Loucy (cell line): ENCODE data around the gene BRCA1.
"Not testable (repeated sequence)": the region's sequence is repeated elsewhere in the genome, so short reads cannot be mapped to it uniquely, and the experiment has no call there.

Experiments used
- H2AFZ ChIP-seq: fragments of 200-600 bp; sonication (generic); 2 replicates; pipeline ENCODE4 v1.6.0; 2016; ENCODE audit warnings: antibody characterized with exemption, mild to moderate bottlenecking, low read length, moderate library complexity
- H3F3A ChIP-seq: fragments of 200-600 bp; 2 replicates; pipeline ENCODE4 v1.6.0; 2016; ENCODE audit warnings: antibody characterized with exemption, low read depth, mild to moderate bottlenecking
- H3K27me3 ChIP-seq: fragments of 200-600 bp; sonication (generic); 2 replicates; pipeline ENCODE4 v1.6.1; 2014; ENCODE audit warnings: low read length, mild to moderate bottlenecking; ENCODE audit not compliant: insufficient read depth, poor library complexity, severe bottlenecking
- H3K36me3 ChIP-seq: fragments of 200-600 bp; sonication (generic); 2 replicates; pipeline ENCODE4 v1.6.1; 2016; ENCODE audit warnings: low read length; ENCODE audit not compliant: insufficient read depth
- H3K4me1 ChIP-seq: fragments of 200-600 bp; sonication (generic); 2 replicates; pipeline ENCODE4 v1.5.1; 2014; ENCODE audit warnings: low read length, mild to moderate bottlenecking; ENCODE audit not compliant: insufficient read depth, poor library complexity, severe bottlenecking
- H3K4me2 ChIP-seq: fragments of 200-600 bp; sonication (generic); 2 replicates; pipeline ENCODE4 v1.6.0; 2014; ENCODE audit warnings: antibody characterized with exemption, low read length, low read depth, mild to moderate bottlenecking; ENCODE audit not compliant: poor library complexity, severe bottlenecking
- H3K4me3 ChIP-seq: fragments of 200-600 bp; sonication (generic); 2 replicates; pipeline ENCODE4 v1.5.1; 2014; ENCODE audit warnings: low read length, mild to moderate bottlenecking, mixed read lengths; ENCODE audit not compliant: poor library complexity, severe bottlenecking
- H3K79me2 ChIP-seq: fragments of 200-600 bp; sonication (generic); 2 replicates; pipeline ENCODE4 v1.6.1; 2014; ENCODE audit warnings: low read length; ENCODE audit not compliant: insufficient read depth
- H3K9ac ChIP-seq: fragments of 200-600 bp; sonication (generic); 2 replicates; pipeline ENCODE4 v1.6.0; 2014; ENCODE audit warnings: mild to moderate bottlenecking, low read depth, low read length, moderate library complexity; ENCODE audit not compliant: poor library complexity, severe bottlenecking
- H3K9me2 ChIP-seq: fragments of 200-600 bp; sonication (generic); replicated peaks from 2 replicates; pipeline ENCODE4 v1.6.1; 2016; ENCODE audit warnings: low read depth, low read length, mixed read lengths
- H3K9me3 ChIP-seq: fragments of 200-600 bp; sonication (generic); 2 replicates; pipeline ENCODE4 v1.6.1; 2014; ENCODE audit warnings: mild to moderate bottlenecking, antibody characterized with exemption, low read length, low read depth; ENCODE audit not compliant: insufficient read depth
- H4K20me1 ChIP-seq: fragments of 200-600 bp; sonication (generic); 2 replicates; pipeline ENCODE4 v1.6.0; 2014; ENCODE audit warnings: antibody characterized with exemption, low read length, mild to moderate bottlenecking; ENCODE audit not compliant: insufficient read depth, poor library complexity, severe bottlenecking
- EZH2phosphoT487 ChIP-seq: fragments of 200-600 bp; IDR thresholded peaks from 2 replicates; pipeline ENCODE4 v1.6.1; 2018; ENCODE audit warnings: antibody characterized with exemption, mild to moderate bottlenecking, moderate library complexity, borderline replicate concordance
- TF ChIP-seq, protein P1 (sequence below): fragments of 200-600 bp; sonication (generic); conservative IDR thresholded peaks from 2 replicates; pipeline ENCODE4 v1.5.1; 2014; ENCODE audit warnings: mild to moderate bottlenecking, antibody characterized with exemption, low read length

The BRCA1 gene

DNA sequence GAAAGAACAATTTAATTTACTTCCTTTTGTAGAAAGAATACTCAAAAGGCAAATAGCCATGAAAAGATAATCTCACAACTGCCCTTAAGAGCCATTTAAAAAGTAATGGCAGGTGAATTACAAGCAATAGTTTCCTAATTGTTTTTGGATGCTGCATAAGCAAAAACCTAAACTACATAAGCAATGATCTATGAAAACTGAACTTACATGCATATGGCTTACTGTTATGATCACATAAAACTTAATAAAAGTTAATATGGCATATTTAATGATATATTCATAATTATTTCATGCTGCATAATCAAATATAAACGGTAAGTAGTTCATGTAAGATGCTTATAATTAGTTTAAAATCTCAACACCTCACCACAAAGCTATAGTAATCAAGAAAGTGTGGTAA lies 18.6 kb downstream of the BRCA1 start:
- Histone ChIP-seq H3K9ac (no peak overlapping the region), H3K4me3 (no peak overlapping the region), H3K9me3 (no peaks in the 10 kb centered on the region), H3K79me2 (no peaks in the 10 kb centered on the region), H3K4me1 (no peaks in the 10 kb centered on the region), H3K9me2 (no peaks in the 10 kb centered on the region), H3K36me3 (peaks cover 29% of the 10 kb centered on the region; the same call in 1 of the 2 replicates), H4K20me1 (no peaks in the 10 kb centered on the region), H3K4me2 (no peak overlapping the region), H2AFZ (no peak overlapping the region), H3K27me3 (no peaks in the 10 kb centered on the region), H3F3A (no peaks in the 10 kb centered on the region)
- TF ChIP-seq, protein P1, sequence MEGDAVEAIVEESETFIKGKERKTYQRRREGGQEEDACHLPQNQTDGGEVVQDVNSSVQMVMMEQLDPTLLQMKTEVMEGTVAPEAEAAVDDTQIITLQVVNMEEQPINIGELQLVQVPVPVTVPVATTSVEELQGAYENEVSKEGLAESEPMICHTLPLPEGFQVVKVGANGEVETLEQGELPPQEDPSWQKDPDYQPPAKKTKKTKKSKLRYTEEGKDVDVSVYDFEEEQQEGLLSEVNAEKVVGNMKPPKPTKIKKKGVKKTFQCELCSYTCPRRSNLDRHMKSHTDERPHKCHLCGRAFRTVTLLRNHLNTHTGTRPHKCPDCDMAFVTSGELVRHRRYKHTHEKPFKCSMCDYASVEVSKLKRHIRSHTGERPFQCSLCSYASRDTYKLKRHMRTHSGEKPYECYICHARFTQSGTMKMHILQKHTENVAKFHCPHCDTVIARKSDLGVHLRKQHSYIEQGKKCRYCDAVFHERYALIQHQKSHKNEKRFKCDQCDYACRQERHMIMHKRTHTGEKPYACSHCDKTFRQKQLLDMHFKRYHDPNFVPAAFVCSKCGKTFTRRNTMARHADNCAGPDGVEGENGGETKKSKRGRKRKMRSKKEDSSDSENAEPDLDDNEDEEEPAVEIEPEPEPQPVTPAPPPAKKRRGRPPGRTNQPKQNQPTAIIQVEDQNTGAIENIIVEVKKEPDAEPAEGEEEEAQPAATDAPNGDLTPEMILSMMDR = no peak
- TF ChIP-seq EZH2phosphoT487 = no peak

DNA sequence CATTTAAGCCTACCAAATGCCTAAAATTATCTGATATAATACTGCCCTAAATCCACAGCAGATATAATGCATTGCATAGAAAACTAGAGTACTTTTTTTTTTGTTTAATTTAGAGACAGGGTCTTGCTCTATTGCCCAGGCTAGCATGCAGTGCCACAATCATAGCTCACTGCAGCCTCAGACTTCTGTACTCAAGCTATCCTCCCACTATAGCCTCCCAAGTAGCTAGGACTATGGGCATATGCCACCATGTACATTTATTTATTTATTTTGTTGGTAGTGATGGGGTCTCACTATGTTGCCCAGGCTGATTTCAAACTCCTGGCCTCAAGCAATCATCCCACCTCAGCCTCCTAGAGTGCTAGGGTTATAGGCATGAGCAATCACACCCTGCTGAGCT lies 20.0 kb downstream of the BRCA1 start:
- Histone ChIP-seq H2AFZ (no peak overlapping the region), H3K27me3 (no peaks in the 10 kb centered on the region), H3K9me3 (no peaks in the 10 kb centered on the region), H3K4me3 (no peak overlapping the region), H3K9ac (no peak overlapping the region), H3F3A (no peaks in the 10 kb centered on the region), H4K20me1 (no peaks in the 10 kb centered on the region), H3K4me1 (no peaks in the 10 kb centered on the region), H3K9me2 (no peaks in the 10 kb centered on the region), H3K4me2 (no peak overlapping the region), H3K79me2 (no peaks in the 10 kb centered on the region), H3K36me3 (peaks cover 29% of the 10 kb centered on the region; the same call in 1 of the 2 replicates)
- no peak for TF ChIP-seq EZH2phosphoT487
- TF ChIP-seq, protein P1 = no peak

DNA sequence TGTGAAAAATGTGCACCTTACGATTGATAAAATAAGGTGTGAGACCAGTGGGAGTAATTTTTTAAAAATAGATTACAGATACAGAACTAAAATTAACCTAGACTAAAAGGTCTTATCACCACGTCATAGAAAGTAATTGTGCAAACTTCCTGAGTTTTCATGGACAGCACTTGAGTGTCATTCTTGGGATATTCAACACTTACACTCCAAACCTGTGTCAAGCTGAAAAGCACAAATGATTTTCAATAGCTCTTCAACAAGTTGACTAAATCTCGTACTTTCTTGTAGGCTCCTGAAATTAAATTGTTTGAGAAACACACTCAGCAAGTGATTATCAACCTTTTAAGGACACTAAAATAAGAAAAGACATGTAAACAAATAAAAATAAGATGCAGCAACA lies 20.5 kb downstream of the BRCA1 start:
- Histone ChIP-seq H3K9ac (no peak overlapping the region), H3K4me1 (no peaks in the 10 kb centered on the region), H3K27me3 (no peaks in the 10 kb centered on the region), H3K4me3 (no peak overlapping the region), H2AFZ (no peak overlapping the region), H4K20me1 (no peaks in the 10 kb centered on the region), H3F3A (no peaks in the 10 kb centered on the region), H3K4me2 (no peak overlapping the region), H3K36me3 (peaks cover 32% of the 10 kb centered on the region; the same call in 1 of the 2 replicates), H3K9me3 (no peaks in the 10 kb centered on the region), H3K79me2 (no peaks in the 10 kb centered on the region), H3K9me2 (no peaks in the 10 kb centered on the region)
- TF ChIP-seq EZH2phosphoT487 = no peak
- TF ChIP-seq, protein P1 = no peak

DNA sequence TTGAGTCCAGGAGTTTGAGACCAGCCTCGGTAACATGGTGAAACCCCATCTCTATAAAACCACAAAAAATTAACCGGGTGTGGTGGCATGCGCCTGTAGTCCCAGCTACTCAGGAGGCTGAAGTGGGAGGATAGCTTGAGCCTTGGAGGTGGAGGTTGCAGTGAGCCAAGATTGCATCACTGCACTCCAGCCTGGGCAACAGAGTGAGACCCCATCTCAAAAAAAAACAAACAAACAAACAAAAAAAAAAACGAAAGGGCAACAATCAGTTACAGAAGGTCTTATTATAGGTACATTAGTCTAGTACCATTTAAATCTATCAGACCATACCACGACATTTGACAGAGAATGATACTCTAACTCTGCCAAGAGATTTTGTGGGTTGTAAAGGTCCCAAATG lies 29.8 kb downstream of the BRCA1 start:
- not testable (repeated sequence) for H3K4me2 ChIP-seq, H4K20me1 ChIP-seq, H3K4me3 ChIP-seq, H3K9me2 ChIP-seq, H3K79me2 ChIP-seq, H3F3A ChIP-seq, H2AFZ ChIP-seq, H3K9me3 ChIP-seq, H3K9ac ChIP-seq, H3K27me3 ChIP-seq, H3K4me1 ChIP-seq
- peaks cover 45% of the 10 kb centered on the region; the same call in 1 of the 2 replicates for H3K36me3 ChIP-seq
